ENCODE measurements around the gene LDAF1.

GRCh38 chr16:21224800-21225199 lies 66.3 kb downstream of the LDAF1 start:
- TF ChIP-seq EZH2phosphoT487 (IDR thresholded peaks at IDR 0.05; ENCODE audit: insufficient read depth, low read depth) (no peak), EZH2 (IDR thresholded peaks at IDR 0.05; ENCODE audit: insufficient read depth, poor library complexity, severe bottlenecking) (no peak)

Data from GM23248 (cell line).